Mammary epithelial cell (primary cell): ENCODE measurements around the gene FBLN7.

Source experiments
- CTCF ChIP-seq, 2 donors: IDR thresholded peaks in 1 of 2; conservative IDR thresholded peaks in 1 of 2; 2 replicates each; pipeline ENCODE4 v1.5.1; 2011 to 2012; ENCODE audit warnings: inconsistent platforms in 2 of 2, low read length in 2 of 2, mild to moderate bottlenecking in 2 of 2, control low read depth in 1 of 2, low read depth in 1 of 2; ENCODE audit not compliant: insufficient read depth in 1 of 2; ENCODE audit errors: extremely low read depth in 1 of 2
- EZH2 ChIP-seq: IDR thresholded peaks from 2 replicates; pipeline ENCODE4 v1.6.1; 2012; ENCODE audit warnings: low read length, inconsistent platforms, borderline replicate concordance

- TF ChIP-seq CTCF (conservative IDR thresholded peaks at IDR 0.05 in 1 of 2, IDR thresholded peaks at IDR 0.05 in 1 of 2; ENCODE audit: extremely low read depth in 1 of 2, insufficient read depth in 1 of 2, low read depth in 1 of 2, low read length in 2 of 2) (no peak), EZH2 (no peak)
These were observed 19.3 kb downstream of the FBLN7 start for GRCh38 chr2:112157472-112157871.
